GM12872 (cell line): ENCODE measurements around the gene INPPL1.

ENCODE experiments used
- CTCF ChIP-seq: IDR thresholded peaks from 3 replicates; pipeline ENCODE4 v1.5.1; 2011; ENCODE audit warnings: low read depth, mild to moderate bottlenecking, low read length, moderate library complexity; ENCODE audit not compliant: insufficient read depth

INPPL1 gene

GRCh38 chr11:72189455-72190250 lies 34.9 kb upstream of the INPPL1 start:
- TF ChIP-seq CTCF = no peak

GRCh38 chr11:72190631-72191071 lies 33.9 kb upstream of the INPPL1 start:
- no peak for TF ChIP-seq CTCF

- TF ChIP-seq CTCF = no peak
Observed at GRCh38 chr11:72191961-72192381, 32.6 kb upstream of the INPPL1 start, which contains the start of gene FOLR1. Gene FOLR1 (plus strand): TSS chr11:72192140. CDS start chr11:72192174, 34 bp downstream.

DNA sequence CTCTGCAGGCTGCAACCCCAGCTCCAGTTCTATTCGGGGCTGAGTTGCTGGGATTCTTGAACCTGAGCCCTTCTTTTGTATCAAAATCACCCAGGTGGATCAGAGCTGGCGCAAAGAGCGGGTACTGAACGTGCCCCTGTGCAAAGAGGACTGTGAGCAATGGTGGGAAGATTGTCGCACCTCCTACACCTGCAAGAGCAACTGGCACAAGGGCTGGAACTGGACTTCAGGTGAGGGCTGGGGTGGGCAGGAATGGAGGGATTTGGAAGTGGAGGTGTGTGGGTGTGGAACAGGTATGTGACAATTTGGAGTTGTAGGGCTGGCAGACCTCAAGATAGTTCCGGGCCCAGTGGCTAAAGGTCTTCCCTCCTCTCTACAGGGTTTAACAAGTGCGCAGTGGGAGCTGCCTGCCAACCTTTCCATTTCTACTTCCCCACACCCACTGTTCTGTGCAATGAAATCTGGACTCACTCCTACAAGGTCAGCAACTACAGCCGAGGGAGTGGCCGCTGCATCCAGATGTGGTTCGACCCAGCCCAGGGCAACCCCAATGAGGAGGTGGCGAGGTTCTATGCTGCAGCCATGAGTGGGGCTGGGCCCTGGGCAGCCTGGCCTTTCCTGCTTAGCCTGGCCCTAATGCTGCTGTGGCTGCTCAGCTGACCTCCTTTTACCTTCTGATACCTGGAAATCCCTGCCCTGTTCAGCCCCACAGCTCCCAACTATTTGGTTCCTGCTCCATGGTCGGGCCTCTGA lies 28.9 kb upstream of the INPPL1 start:
- TF ChIP-seq CTCF = no peak

DNA sequence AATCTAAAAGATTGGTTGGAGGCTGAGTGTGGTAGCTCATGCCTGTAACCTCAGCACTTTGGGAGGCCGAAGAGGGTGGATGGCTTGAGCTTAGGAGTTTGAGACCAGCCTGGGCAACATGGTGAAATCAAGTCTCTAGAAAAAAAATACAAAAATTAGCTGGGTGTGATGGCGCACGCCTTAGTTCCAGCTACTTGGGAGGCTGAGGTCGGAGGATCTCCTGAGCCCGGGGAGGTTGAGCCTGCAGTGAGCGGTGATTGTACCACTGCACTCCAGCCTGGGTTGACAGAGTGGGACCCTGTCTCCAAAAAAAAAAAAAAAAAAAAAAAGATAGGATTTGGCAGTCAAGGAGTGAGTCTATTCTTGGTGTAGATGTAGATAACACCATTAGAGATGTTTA lies 22.0 kb upstream of the INPPL1 start:
- no peak for TF ChIP-seq CTCF

DNA sequence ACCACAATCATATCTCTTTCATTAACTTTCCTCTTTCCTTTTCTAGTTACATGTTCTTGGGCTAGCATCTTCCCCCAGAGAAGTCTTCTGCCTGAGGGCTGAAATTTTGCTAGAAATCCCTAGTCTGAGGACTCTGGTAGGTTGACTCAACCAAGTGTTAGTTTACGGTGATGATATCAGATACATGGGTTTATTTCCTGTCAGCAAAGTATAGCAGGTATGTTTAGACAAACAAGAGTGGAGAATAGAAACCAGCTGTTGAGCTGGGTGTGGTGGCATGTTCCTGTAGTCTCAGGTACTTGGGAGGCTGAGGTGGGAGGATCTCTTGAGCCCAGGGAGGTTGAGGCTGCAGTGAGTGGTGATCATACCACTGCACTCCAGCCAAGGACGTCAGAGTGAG lies 21.4 kb upstream of the INPPL1 start:
- no peak for TF ChIP-seq CTCF

DNA sequence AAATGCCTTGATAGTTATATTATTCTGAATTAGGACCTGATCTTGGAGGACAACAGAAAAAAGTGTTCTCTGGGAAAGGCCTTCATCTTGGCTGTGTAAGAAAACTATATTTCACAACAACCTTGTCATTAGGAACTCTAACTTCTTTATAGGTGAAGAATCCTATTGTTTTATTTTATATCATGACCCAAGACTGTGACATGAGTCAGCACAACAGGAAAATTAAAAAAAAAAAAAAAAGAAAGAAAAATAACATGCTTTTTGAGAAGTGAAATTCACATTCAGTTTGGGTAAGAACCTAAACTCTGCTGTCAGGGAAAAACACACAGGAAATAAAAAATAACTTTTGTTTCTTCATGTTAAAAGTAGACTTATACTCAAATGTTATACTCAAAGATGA lies 19.7 kb upstream of the INPPL1 start:
- TF ChIP-seq CTCF = no peak
